ENCODE results near the gene SNX14.

GRCh38 chr6:85632164-85632942 lies 38.7 kb upstream of the SNX14 start:
- TF ChIP-seq CTCF (IDR thresholded peaks at IDR 0.05), result no peak
- TF ChIP-seq POLR2A (IDR thresholded peaks at IDR 0.05), result no peak

Measured in Peyer's patch (tissue), 4 donors.